HEK293 (cell line): ENCODE measurements around the gene SHC4.

Experiments used
- CTCF ChIA-PET: fragments of 350-600 bp; formaldehyde crosslinking; extraction: SDS; loops from one replicate; lab custom pipeline; 2021; ENCODE audit warnings: antibody characterized with exemption; lab: Yijun Ruan, JAX
- POLR2A ChIA-PET: fragments of 300-600 bp; formaldehyde crosslinking; extraction: SDS; loops from one replicate; lab custom pipeline; 2020; ENCODE audit warnings: antibody characterized with exemption, inconsistent platforms; lab: Yijun Ruan, JAX
- H3K27ac ChIP-seq: fragments of 200-500 bp; sonication (Bioruptor generic); 2 replicates; pipeline ENCODE4 v1.5.1; 2014; ENCODE audit warnings: low read depth, low read length, control low read depth, inconsistent platforms; ENCODE audit errors: extremely low read depth
- H3K36me3 ChIP-seq, 2 experiments: fragments of 200-500 bp in 1 of 2; sonication (Bioruptor generic) in 1 of 2; 1 replicate in 1 of 2; 2 replicates in 1 of 2; pipeline ENCODE4 v1.5.1; 2014 to 2017; ENCODE audit warnings: inconsistent platforms in 2 of 2, low read length in 2 of 2; ENCODE audit not compliant: control insufficient read depth in 2 of 2, insufficient read depth in 1 of 2
- H3K4me1 ChIP-seq: fragments of 200-500 bp; sonication (Bioruptor generic); 2 replicates; pipeline ENCODE4 v1.5.1; 2014; ENCODE audit warnings: mild to moderate bottlenecking, low read length, inconsistent platforms; ENCODE audit not compliant: control insufficient read depth, insufficient read depth
- H3K4me3 ChIP-seq: 2 replicates; pipeline ENCODE4 v1.5.1; 2011; ENCODE audit warnings: low read depth, mild to moderate bottlenecking, control low read depth, low read length, moderate library complexity
- H3K9me3 ChIP-seq: fragments of 200-500 bp; sonication (Bioruptor generic); 2 replicates; pipeline ENCODE4 v1.5.1; 2014; ENCODE audit warnings: low read depth, low read length, inconsistent platforms; ENCODE audit not compliant: control insufficient read depth, insufficient read depth
- BCL11B ChIP-seq: fragments of 450-650 bp; formaldehyde crosslinking; IDR thresholded peaks from 2 replicates; pipeline ENCODE4 v1.5.1; 2016; ENCODE audit warnings: low read depth, missing biosample characterization, missing genetic modification characterization
- FEZF1 ChIP-seq: fragments of 450-650 bp; formaldehyde crosslinking; IDR thresholded peaks from 2 replicates; pipeline ENCODE4 v1.5.1; 2016; ENCODE audit warnings: missing biosample characterization, missing genetic modification characterization
- GLI4 ChIP-seq: fragments of 450-650 bp; formaldehyde crosslinking; IDR thresholded peaks from 2 replicates; pipeline ENCODE4 v1.5.1; 2016; ENCODE audit warnings: missing biosample characterization, missing genetic modification characterization
- REST ChIP-seq: fragments of 450-650 bp; formaldehyde crosslinking; IDR thresholded peaks from 2 replicates; pipeline ENCODE4 v1.5.1; 2016; ENCODE audit warnings: missing biosample characterization, missing genetic modification characterization
- SETDB1 ChIP-seq: IDR thresholded peaks from one replicate; pipeline ENCODE4 v1.6.1; 2017; ENCODE audit warnings: mild to moderate bottlenecking, low read length, moderate library complexity, mixed read lengths; ENCODE audit not compliant: insufficient read length
- TSHZ1 ChIP-seq: fragments of 450-650 bp; formaldehyde crosslinking; IDR thresholded peaks from 2 replicates; pipeline ENCODE4 v1.5.1; 2016; ENCODE audit warnings: missing biosample characterization, missing genetic modification characterization, borderline replicate concordance
- ZBTB44 ChIP-seq: fragments of 450-650 bp; IDR thresholded peaks from 2 replicates; pipeline ENCODE4 v1.5.1; 2018; ENCODE audit warnings: missing biosample characterization, mild to moderate bottlenecking, missing genetic modification characterization
- ZNF114 ChIP-seq: fragments of 450-650 bp; formaldehyde crosslinking; IDR thresholded peaks from 2 replicates; pipeline ENCODE4 v1.5.0; 2017; ENCODE audit warnings: missing biosample characterization, missing genetic modification characterization
- ZNF132 ChIP-seq: fragments of 450-650 bp; formaldehyde crosslinking; IDR thresholded peaks from 2 replicates; pipeline ENCODE4 v1.5.1; 2017; ENCODE audit warnings: missing biosample characterization, missing genetic modification characterization, borderline replicate concordance
- ZNF184 ChIP-seq: fragments of 450-650 bp; IDR thresholded peaks from 2 replicates; pipeline ENCODE4 v1.5.1; 2018; ENCODE audit warnings: missing biosample characterization, mild to moderate bottlenecking, missing genetic modification characterization
- ZNF2 ChIP-seq: fragments of 450-650 bp; formaldehyde crosslinking; IDR thresholded peaks from 2 replicates; pipeline ENCODE4 v1.5.1; 2016; ENCODE audit warnings: missing biosample characterization, missing genetic modification characterization
- ZNF211 ChIP-seq: fragments of 450-650 bp; formaldehyde crosslinking; IDR thresholded peaks from 2 replicates; pipeline ENCODE4 v1.5.1; 2016; ENCODE audit warnings: low read depth, missing biosample characterization, missing genetic modification characterization
- ZNF26 ChIP-seq: fragments of 450-650 bp; formaldehyde crosslinking; IDR thresholded peaks from 2 replicates; pipeline ENCODE4 v1.5.1; 2016; ENCODE audit warnings: missing biosample characterization, missing genetic modification characterization
- ZNF311 ChIP-seq: fragments of 450-650 bp; formaldehyde crosslinking; IDR thresholded peaks from 2 replicates; pipeline ENCODE4 v1.5.1; 2017; ENCODE audit warnings: missing biosample characterization, missing genetic modification characterization, borderline replicate concordance
- ZNF335 ChIP-seq: fragments of 450-650 bp; formaldehyde crosslinking; conservative IDR thresholded peaks from 2 replicates; pipeline ENCODE4 v1.5.1; 2016; ENCODE audit warnings: missing biosample characterization, missing genetic modification characterization
- ZNF596 ChIP-seq: fragments of 450-650 bp; IDR thresholded peaks from 2 replicates; pipeline ENCODE4 v1.5.0; 2018; ENCODE audit warnings: missing biosample characterization, mild to moderate bottlenecking, missing genetic modification characterization, moderate library complexity
- ZNF677 ChIP-seq: fragments of 450-650 bp; IDR thresholded peaks from 2 replicates; pipeline ENCODE4 v1.5.0; 2018; ENCODE audit warnings: missing biosample characterization, mild to moderate bottlenecking, missing genetic modification characterization, moderate library complexity
- ZNF692 ChIP-seq: fragments of 450-650 bp; formaldehyde crosslinking; IDR thresholded peaks from 2 replicates; pipeline ENCODE4 v1.5.1; 2016; ENCODE audit warnings: missing biosample characterization, missing genetic modification characterization
- ZNF701 ChIP-seq: fragments of 450-650 bp; formaldehyde crosslinking; IDR thresholded peaks from 2 replicates; pipeline ENCODE4 v1.5.1; 2016; ENCODE audit warnings: missing biosample characterization, missing genetic modification characterization
- ZNF76 ChIP-seq: fragments of 450-650 bp; formaldehyde crosslinking; IDR thresholded peaks from 2 replicates; pipeline ENCODE4; 2016; ENCODE audit warnings: low read depth, missing biosample characterization, missing genetic modification characterization, borderline replicate concordance
- ZNF843 ChIP-seq: fragments of 450-650 bp; formaldehyde crosslinking; IDR thresholded peaks from 2 replicates; pipeline ENCODE4 v1.5.1; 2016; ENCODE audit warnings: missing biosample characterization, missing genetic modification characterization
- ZSCAN30 ChIP-seq: fragments of 450-650 bp; IDR thresholded peaks from 2 replicates; pipeline ENCODE4 v1.5.1; 2018; ENCODE audit warnings: missing biosample characterization, mild to moderate bottlenecking, missing genetic modification characterization, moderate library complexity

Gene SHC4

GRCh38 chr15:48999314-48999713 lies 35.6 kb upstream of the SHC4 start:
- Histone ChIP-seq H3K4me3 (no peak overlapping the region), H3K9me3 (no peaks in the 10 kb centered on the region), H3K36me3 (peaks cover 0 to 48% of the 10 kb centered on the region in 2 experiments; a peak in 2 of 3 replicates), H3K4me1 (no peaks in the 10 kb centered on the region), H3K27ac (no peak overlapping the region)
- CTCF ChIA-PET = no interaction called here
- TF ChIP-seq REST (tag by site-specific recombination) = no peak
- no peak for TF ChIP-seq ZNF76
- TF ChIP-seq GLI4 (tag by site-specific recombination) = no peak
- no peak for TF ChIP-seq ZNF596 (tag by site-specific recombination)
- POLR2A ChIA-PET = no interaction called here

GRCh38 chr15:48996276-48996675 lies 32.6 kb upstream of the SHC4 start:
- H3K4me1 ChIP-seq = no peaks in the 10 kb centered on the region
- H3K27ac ChIP-seq = no peak overlapping the region
- CTCF ChIA-PET = no interaction called here
- no peak overlapping the region for H3K4me3 ChIP-seq
- POLR2A ChIA-PET = no interaction called here
- peaks cover 0 to 68% of the 10 kb centered on the region in 2 experiments; a peak in 2 of 3 replicates for H3K36me3 ChIP-seq
- TF ChIP-seq ZBTB44 (tag by site-specific recombination) (no peak), ZNF211 (no peak), ZNF2 (tag by site-specific recombination) (no peak), ZNF843 (tag by site-specific recombination) (no peak), ZSCAN30 (no peak), FEZF1 (tag by site-specific recombination) (no peak), ZNF26 (tag by site-specific recombination) (no peak), SETDB1 (no peak), ZNF677 (tag by site-specific recombination) (no peak), ZNF692 (no peak)
- H3K9me3 ChIP-seq = no peaks in the 10 kb centered on the region

- TF ChIP-seq ZNF311 (no peak), TSHZ1 (tag by site-specific recombination) (no peak), ZNF132 (no peak), ZNF114 (tag by site-specific recombination) (no peak), BCL11B (tag by site-specific recombination) (no peak), ZNF184 (no peak), ZNF335 (tag by site-specific recombination) (no peak), ZNF701 (no peak)
- POLR2A ChIA-PET = no interaction called here
- Histone ChIP-seq H3K4me3 (no peak overlapping the region), H3K27ac (no peak overlapping the region), H3K9me3 (no peaks in the 10 kb centered on the region), H3K4me1 (no peaks in the 10 kb centered on the region), H3K36me3 (peaks cover 0 to 50% of the 10 kb centered on the region in 2 experiments; a peak in 1 of 3 replicates)
- CTCF ChIA-PET = interaction anchor here (1.2 kb wide), 1 partner anchor 132 kb away, joined by 4 read pairs; no protein-coding TSS in a partner anchor
These were observed 29.7 kb upstream of the SHC4 start for GRCh38 chr15:48993380-48993779.
